ENCODE data around the gene RNF115. TPM values are rescaled to one million over a fixed set of nuclear protein-coding genes. Genes with fewer than 3 reads are reported as not detected.
A peak's percentile ranks its signal among the peaks of the same experiment; 100 is the strongest.

The RNF115 gene
- total and polyA plus RNA-seq, 2 of the 13 experiments (the other 11 are each of a cell fraction or from before 2014, with no cell fraction given) = 6.0 to 10.1 TPM

GRCh38 chr1:145707183-145707867 lies 116.6 kb downstream of the RNF115 start, which contains the start of gene PDZK1 (continued):
- TF ChIP-seq FOXP4 (CRISPR knock-in tag; IDR thresholded peaks at IDR 0.05) (0 out of 2 replicates have a peak, but pooled peaks have one; percentile 45), SNAI1 (CRISPR knock-in tag; IDR thresholded peaks at IDR 0.05; ENCODE audit: borderline replicate concordance) (no peak), ZNF75D (CRISPR knock-in tag; IDR thresholded peaks at IDR 0.05; ENCODE audit: borderline replicate concordance) (no peak), ZNF33B (CRISPR knock-in tag; IDR thresholded peaks at IDR 0.05) (no peak), KDM1A (CRISPR knock-in tag; IDR thresholded peaks at IDR 0.05) (no peak), KMT2B (CRISPR knock-in tag; IDR thresholded peaks at IDR 0.05) (no peak), GLMP (CRISPR knock-in tag; IDR thresholded peaks at IDR 0.05; ENCODE audit: borderline replicate concordance) (no peak), NONO (IDR thresholded peaks at IDR 0.05) (no peak), NONO (CRISPR knock-in tag; conservative IDR thresholded peaks at IDR 0.05) (0 out of 2 replicates have a peak, but pooled peaks have one; percentile 36), ZSCAN21 (CRISPR knock-in tag; IDR thresholded peaks at IDR 0.05; ENCODE audit: borderline replicate concordance) (no peak), ZNF773 (CRISPR knock-in tag; IDR thresholded peaks at IDR 0.05; ENCODE audit: borderline replicate concordance) (no peak), HDAC6 (IDR thresholded peaks at IDR 0.05; ENCODE audit: low read depth, low read length) (no peak), SMAD1 (CRISPR knock-in tag; IDR thresholded peaks at IDR 0.05; ENCODE audit: borderline replicate concordance, low read depth) (no peak), ZNF326 (CRISPR knock-in tag; IDR thresholded peaks at IDR 0.05; ENCODE audit: borderline replicate concordance) (no peak), ZNF577 (CRISPR knock-in tag; IDR thresholded peaks at IDR 0.05; ENCODE audit: borderline replicate concordance, low read depth) (no peak), ZNF670 (CRISPR knock-in tag; IDR thresholded peaks at IDR 0.05; ENCODE audit: borderline replicate concordance) (0 out of 2 replicates have a peak, but pooled peaks have one; percentile 31)
- TF ChIP-seq, protein P1, sequence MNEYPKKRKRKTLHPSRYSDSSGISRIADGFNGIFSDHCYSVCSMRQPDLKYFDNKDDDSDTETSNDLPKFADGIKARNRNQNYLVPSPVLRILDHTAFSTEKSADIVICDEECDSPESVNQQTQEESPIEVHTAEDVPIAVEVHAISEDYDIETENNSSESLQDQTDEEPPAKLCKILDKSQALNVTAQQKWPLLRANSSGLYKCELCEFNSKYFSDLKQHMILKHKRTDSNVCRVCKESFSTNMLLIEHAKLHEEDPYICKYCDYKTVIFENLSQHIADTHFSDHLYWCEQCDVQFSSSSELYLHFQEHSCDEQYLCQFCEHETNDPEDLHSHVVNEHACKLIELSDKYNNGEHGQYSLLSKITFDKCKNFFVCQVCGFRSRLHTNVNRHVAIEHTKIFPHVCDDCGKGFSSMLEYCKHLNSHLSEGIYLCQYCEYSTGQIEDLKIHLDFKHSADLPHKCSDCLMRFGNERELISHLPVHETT (CRISPR knock-in tag; conservative IDR thresholded peaks at IDR 0.05) = no peak
- TF ChIP-seq, protein P2, sequence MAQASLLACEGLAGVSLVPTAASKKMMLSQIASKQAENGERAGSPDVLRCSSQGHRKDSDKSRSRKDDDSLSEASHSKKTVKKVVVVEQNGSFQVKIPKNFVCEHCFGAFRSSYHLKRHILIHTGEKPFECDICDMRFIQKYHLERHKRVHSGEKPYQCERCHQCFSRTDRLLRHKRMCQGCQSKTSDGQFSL (CRISPR knock-in tag; IDR thresholded peaks at IDR 0.05) = no peak
- TF ChIP-seq, protein P3, sequence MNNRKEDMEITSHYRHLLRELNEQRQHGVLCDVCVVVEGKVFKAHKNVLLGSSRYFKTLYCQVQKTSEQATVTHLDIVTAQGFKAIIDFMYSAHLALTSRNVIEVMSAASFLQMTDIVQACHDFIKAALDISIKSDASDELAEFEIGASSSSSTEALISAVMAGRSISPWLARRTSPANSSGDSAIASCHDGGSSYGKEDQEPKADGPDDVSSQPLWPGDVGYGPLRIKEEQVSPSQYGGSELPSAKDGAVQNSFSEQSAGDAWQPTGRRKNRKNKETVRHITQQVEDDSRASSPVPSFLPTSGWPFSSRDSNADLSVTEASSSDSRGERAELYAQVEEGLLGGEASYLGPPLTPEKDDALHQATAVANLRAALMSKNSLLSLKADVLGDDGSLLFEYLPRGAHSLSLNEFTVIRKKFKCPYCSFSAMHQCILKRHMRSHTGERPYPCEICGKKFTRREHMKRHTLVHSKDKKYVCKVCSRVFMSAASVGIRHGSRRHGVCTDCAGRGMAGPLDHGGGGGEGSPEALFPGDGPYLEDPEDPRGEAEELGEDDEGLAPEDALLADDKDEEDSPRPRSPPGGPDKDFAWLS (CRISPR knock-in tag; IDR thresholded peaks at IDR 0.05; ENCODE audit: borderline replicate concordance) = no peak
- TF ChIP-seq, protein P4, sequence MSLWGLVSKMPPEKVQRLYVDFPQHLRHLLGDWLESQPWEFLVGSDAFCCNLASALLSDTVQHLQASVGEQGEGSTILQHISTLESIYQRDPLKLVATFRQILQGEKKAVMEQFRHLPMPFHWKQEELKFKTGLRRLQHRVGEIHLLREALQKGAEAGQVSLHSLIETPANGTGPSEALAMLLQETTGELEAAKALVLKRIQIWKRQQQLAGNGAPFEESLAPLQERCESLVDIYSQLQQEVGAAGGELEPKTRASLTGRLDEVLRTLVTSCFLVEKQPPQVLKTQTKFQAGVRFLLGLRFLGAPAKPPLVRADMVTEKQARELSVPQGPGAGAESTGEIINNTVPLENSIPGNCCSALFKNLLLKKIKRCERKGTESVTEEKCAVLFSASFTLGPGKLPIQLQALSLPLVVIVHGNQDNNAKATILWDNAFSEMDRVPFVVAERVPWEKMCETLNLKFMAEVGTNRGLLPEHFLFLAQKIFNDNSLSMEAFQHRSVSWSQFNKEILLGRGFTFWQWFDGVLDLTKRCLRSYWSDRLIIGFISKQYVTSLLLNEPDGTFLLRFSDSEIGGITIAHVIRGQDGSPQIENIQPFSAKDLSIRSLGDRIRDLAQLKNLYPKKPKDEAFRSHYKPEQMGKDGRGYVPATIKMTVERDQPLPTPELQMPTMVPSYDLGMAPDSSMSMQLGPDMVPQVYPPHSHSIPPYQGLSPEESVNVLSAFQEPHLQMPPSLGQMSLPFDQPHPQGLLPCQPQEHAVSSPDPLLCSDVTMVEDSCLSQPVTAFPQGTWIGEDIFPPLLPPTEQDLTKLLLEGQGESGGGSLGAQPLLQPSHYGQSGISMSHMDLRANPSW (CRISPR knock-in tag; IDR thresholded peaks at IDR 0.05; ENCODE audit: borderline replicate concordance) = no peak

Data from HepG2 (cell line).